ENCODE results near the gene PCSK6.
"Not testable (repeated sequence)": the region's sequence is repeated elsewhere in the genome, so short reads cannot be mapped to it uniquely, and the experiment has no call there.

PCSK6 gene

GRCh38 chr15:101308604-101309435, 180.7 kb downstream of the PCSK6 start:
- no peak for DNase-seq (ENCODE audit: low read depth in 3 of 3)

GRCh38 chr15:101307897-101308603, 181.5 kb downstream of the PCSK6 start:
- DNase-seq (ENCODE audit: low read depth in 3 of 3): no peak

- no peak for DNase-seq (ENCODE audit: low read depth in 3 of 3)
Observed at GRCh38 chr15:101307048-101307896, 182.2 kb downstream of the PCSK6 start.

- DNase-seq (ENCODE audit: low read depth in 3 of 3): no peak
Observed at GRCh38 chr15:101306341-101307047, 183.0 kb downstream of the PCSK6 start.

GRCh38 chr15:101305820-101306255, 183.7 kb downstream of the PCSK6 start:
- DNase-seq (ENCODE audit: low read depth in 3 of 3): no peak

GRCh38 chr15:101303408-101303807, 186.1 kb downstream of the PCSK6 start:
- DNase-seq (ENCODE audit: low read depth in 3 of 3): no peak

- DNase-seq (ENCODE audit: low read depth in 3 of 3): no peak
Observed at GRCh38 chr15:101296418-101297405, 192.8 kb downstream of the PCSK6 start.

GRCh38 chr15:101295607-101296161, 193.8 kb downstream of the PCSK6 start:
- peak in 1 of 3 experiments; percentile 28 for DNase-seq (ENCODE audit: low read depth in 3 of 3)

- DNase-seq (ENCODE audit: low read depth in 3 of 3): peak; percentile 94 to 98 (median 98)
Observed at GRCh38 chr15:101294731-101295606, 194.5 kb downstream of the PCSK6 start, which contains the start of gene SNRPA1. Gene SNRPA1 (minus strand): TSS chr15:101295248. CDS start chr15:101295178, 70 bp downstream.

- DNase-seq (ENCODE audit: low read depth in 3 of 3): no peak
Observed at GRCh38 chr15:101293122-101293521, 196.4 kb downstream of the PCSK6 start.

- no peak for DNase-seq (ENCODE audit: low read depth in 3 of 3)
Observed at GRCh38 chr15:101288905-101289513, 200.5 kb downstream of the PCSK6 start.

GRCh38 chr15:101287342-101287741, 202.2 kb downstream of the PCSK6 start:
- not testable (repeated sequence) for DNase-seq (ENCODE audit: low read depth in 3 of 3)

- no peak for DNase-seq (ENCODE audit: low read depth in 3 of 3)
Observed at GRCh38 chr15:101286471-101287114, 202.9 kb downstream of the PCSK6 start.

- DNase-seq (ENCODE audit: low read depth in 3 of 3): no peak
Observed at GRCh38 chr15:101283931-101284330, 205.6 kb downstream of the PCSK6 start.

GRCh38 chr15:101280007-101280406, 209.5 kb downstream of the PCSK6 start:
- DNase-seq (ENCODE audit: low read depth in 3 of 3): no peak

- DNase-seq (ENCODE audit: low read depth in 3 of 3): no peak
Observed at GRCh38 chr15:101277943-101278564, 211.5 kb downstream of the PCSK6 start.
